Esophagus squamous epithelium (tissue), 5 donors: ENCODE measurements around the gene CCDC152. TPM values are rescaled to one million over a fixed set of nuclear protein-coding genes. Genes with fewer than 3 reads are reported as not detected.

Experiments
- DNase-seq: peaks from one replicate; lab custom pipeline; 2025; lab: John Stamatoyannopoulos, UW
- H3K27ac ChIP-seq, 4 donors: fragments of 200-600 bp; sonication (generic); one replicate each; pipeline ENCODE4 v1.5.1; 2016 to 2019; ENCODE audit warnings: mild to moderate bottlenecking in 1 of 4
- H3K27me3 ChIP-seq, 4 donors: fragments of 200-600 bp; sonication (generic); 1 replicate in 3 of 4; 2 replicates in 1 of 4; pipeline versions ENCODE4 v1.5.1 to v1.6.0; 2017 to 2021; ENCODE audit warnings: antibody characterized with exemption in 1 of 4
- H3K36me3 ChIP-seq, 3 donors: fragments of 200-600 bp; sonication (generic); one replicate each; pipeline ENCODE4 v1.5.1; 2016 to 2019
- H3K4me1 ChIP-seq, 3 donors: fragments of 200-600 bp; sonication (generic); one replicate each; pipeline ENCODE4 v1.5.1; 2017 to 2019
- H3K4me3 ChIP-seq, 4 donors: fragments of 200-600 bp; sonication (generic); 1 replicate in 3 of 4; 2 replicates in 1 of 4; pipeline ENCODE4 v1.5.1; 2016 to 2019; ENCODE audit warnings: mild to moderate bottlenecking in 2 of 4, moderate library complexity in 1 of 4
- H3K9me3 ChIP-seq, 3 donors: fragments of 200-600 bp; sonication (generic); one replicate each; pipeline ENCODE4 v1.5.1; 2016 to 2019
- CTCF ChIP-seq, 6 experiments: fragments of 450-650 bp in 4 of 6; fragments of 200-600 bp in 2 of 6; sonication (generic) in 2 of 6; IDR thresholded peaks; one replicate each; pipeline ENCODE4 v1.5.1; 2016 to 2019; ENCODE audit warnings: antibody characterized with exemption in 6 of 6, mild to moderate bottlenecking in 4 of 6, moderate library complexity in 4 of 6
- POLR2A ChIP-seq, 4 donors: fragments of 450-650 bp; IDR thresholded peaks; one replicate each; pipeline ENCODE4 v1.6.1; 2017; ENCODE audit warnings: antibody characterized with exemption in 4 of 4, mild to moderate bottlenecking in 4 of 4, moderate library complexity in 3 of 4
- WGBS, 2 donors: methylation state at CpG; one replicate each; pipeline ENCODE4 v1.1.5; 2018; 5-methylcytosine and 5-hydroxymethylcytosine counted together
- intact Hi-C: fragments of 100-400 bp; cut with DNase I; formaldehyde crosslinking; loops from one replicate; pipeline ENCODE4 v1.15.0; 2022
- total RNA-seq, 4 donors: library from RNA; depleted of rRNA; stranded (reverse); fragments of >200 nt; gene quantifications; one replicate each; pipeline ENCODE4 v1.1.0, GENCODE V29; 2016
- donor health status: DM: yes; HTN: yes; CAD: no.

CCDC152 gene
- total RNA-seq, 4 donors from 2014 or later, result 0.08 to 0.44 (median 0.38) TPM

- DNase-seq, result no peak
- peaks cover 0 to 14% (median 0%) of the 10 kb centered on the region in 3 donors for H3K9me3 ChIP-seq
- TF ChIP-seq POLR2A (IDR thresholded peaks at IDR 0.05) (no peak), CTCF (IDR thresholded peaks at IDR 0.05) (no peak)
- no peaks in the 10 kb centered on the region for H3K27me3 ChIP-seq
- no peaks in the 10 kb centered on the region for H3K4me1 ChIP-seq
- H3K4me3 ChIP-seq, result no peak overlapping the region
- intact Hi-C loops, result loop anchor here (10.0 kb wide), 1 partner anchor 87 kb away; no protein-coding TSS in a partner anchor
- 83 to 95% methylated on average over 1 of the region's 1 CpG for WGBS, 2 donors
- no peak overlapping the region for H3K27ac ChIP-seq
- H3K36me3 ChIP-seq, result no peaks in the 10 kb centered on the region
These were observed 31.2 kb downstream of the CCDC152 start for GRCh38 chr5:42787845-42788244.

GRCh38 chr5:42791151-42791550, 34.5 kb downstream of the CCDC152 start:
- H3K4me3 ChIP-seq, result no peak overlapping the region
- intact Hi-C loops, result no loop called here
- H3K9me3 ChIP-seq, result peaks cover 0 to 10% (median 0%) of the 10 kb centered on the region in 3 donors
- H3K27ac ChIP-seq, result no peak overlapping the region
- H3K4me1 ChIP-seq, result no peaks in the 10 kb centered on the region
- no peak for DNase-seq
- no peak for TF ChIP-seq CTCF (IDR thresholded peaks at IDR 0.05)
- TF ChIP-seq POLR2A (IDR thresholded peaks at IDR 0.05), result no peak
- no peaks in the 10 kb centered on the region for H3K27me3 ChIP-seq
- H3K36me3 ChIP-seq, result no peaks in the 10 kb centered on the region

- H3K27ac ChIP-seq, result no peak overlapping the region
- DNase-seq, result no peak
- intact Hi-C loops, result no loop called here
- peaks cover 0 to 40% (median 6%) of the 10 kb centered on the region in 3 donors for H3K36me3 ChIP-seq
- no peaks in the 10 kb centered on the region for H3K4me1 ChIP-seq
- no peaks in the 10 kb centered on the region for H3K27me3 ChIP-seq
- no peaks in the 10 kb centered on the region for H3K9me3 ChIP-seq
- TF ChIP-seq POLR2A (IDR thresholded peaks at IDR 0.05) (no peak), CTCF (IDR thresholded peaks at IDR 0.05) (no peak)
- 82 to 87% methylated on average over 6 of the region's 6 CpGs for WGBS, 2 donors
- H3K4me3 ChIP-seq, result no peak overlapping the region
These were observed 41.9 kb downstream of the CCDC152 start for GRCh38 chr5:42798284-42799240.

- Histone ChIP-seq H3K9me3 (no peaks in the 10 kb centered on the region), H3K4me3 (no peak overlapping the region), H3K4me1 (no peaks in the 10 kb centered on the region), H3K27me3 (no peaks in the 10 kb centered on the region), H3K27ac (no peak overlapping the region), H3K36me3 (peaks cover 0 to 47% (median 6%) of the 10 kb centered on the region in 3 donors)
- intact Hi-C loops, result no loop called here
- DNase-seq, result no peak
- no peak for TF ChIP-seq CTCF (IDR thresholded peaks at IDR 0.05)
- no peak for TF ChIP-seq POLR2A (IDR thresholded peaks at IDR 0.05)
These were observed 42.6 kb downstream of the CCDC152 start for GRCh38 chr5:42799241-42799608.

GRCh38 chr5:42799668-42800114, 43.1 kb downstream of the CCDC152 start:
- WGBS, 2 donors, result 81 to 89% methylated on average over 9 of the region's 9 CpGs
- intact Hi-C loops, result no loop called here
- no peak overlapping the region for H3K4me3 ChIP-seq
- H3K27me3 ChIP-seq, result no peaks in the 10 kb centered on the region
- peaks cover 0 to 52% (median 6%) of the 10 kb centered on the region in 3 donors for H3K36me3 ChIP-seq
- no peak for DNase-seq
- H3K4me1 ChIP-seq, result no peaks in the 10 kb centered on the region
- no peak overlapping the region for H3K27ac ChIP-seq
- TF ChIP-seq POLR2A (IDR thresholded peaks at IDR 0.05) (no peak), CTCF (IDR thresholded peaks at IDR 0.05) (no peak)
- H3K9me3 ChIP-seq, result no peaks in the 10 kb centered on the region
